CD14-positive monocyte (primary cell): ENCODE data around the gene PCARE. TPM values are rescaled to one million over a fixed set of nuclear protein-coding genes. Genes with fewer than 3 reads are reported as not detected.

Source experiments
- DNase-seq, 3 donors: peaks; one replicate each; pipeline ENCODE4 v3.0.0-alpha.2; 2011 to 2022
- H2AFZ ChIP-seq: 2 replicates; pipeline ENCODE4 v1.6.0; 2012; ENCODE audit warnings: mild to moderate bottlenecking, low read depth, low read length, inconsistent platforms; ENCODE audit not compliant: insufficient read depth, poor library complexity, severe bottlenecking
- H3K27ac ChIP-seq, 2 donors: 1 replicate in 1 of 2; 2 replicates in 1 of 2; pipeline ENCODE4 v1.5.1; 2012 to 2013; ENCODE audit warnings: low read length in 2 of 2, control low read depth in 1 of 2, inconsistent platforms in 1 of 2, low read depth in 1 of 2, mild to moderate bottlenecking in 1 of 2
- H3K27me3 ChIP-seq, 2 donors: one replicate each; pipeline versions ENCODE4 v1.6.0 to v1.6.1; 2011 to 2013; ENCODE audit warnings: low read length in 2 of 2; ENCODE audit not compliant: control insufficient read depth in 2 of 2, insufficient read depth in 2 of 2
- H3K36me3 ChIP-seq, 2 donors: replicated peaks in 1 of 2; 1 replicate in 1 of 2; 2 replicates in 1 of 2; pipeline versions ENCODE4 v1.5.1 to v1.6.1; 2012 to 2013; ENCODE audit warnings: low read length in 2 of 2, control low read depth in 1 of 2, inconsistent platforms in 1 of 2, mild to moderate bottlenecking in 1 of 2; ENCODE audit not compliant: insufficient read depth in 2 of 2, control insufficient read depth in 1 of 2
- H3K4me1 ChIP-seq, 2 donors: 1 replicate in 1 of 2; 2 replicates in 1 of 2; pipeline versions ENCODE4 v1.5.1 to v1.6.1; 2012 to 2013; ENCODE audit warnings: low read length in 2 of 2, control low read depth in 1 of 2, inconsistent platforms in 1 of 2, mild to moderate bottlenecking in 1 of 2, moderate library complexity in 1 of 2; ENCODE audit not compliant: insufficient read depth in 2 of 2, control insufficient read depth in 1 of 2
- H3K4me2 ChIP-seq: replicated peaks from 2 replicates; pipeline ENCODE3; 2012; ENCODE audit warnings: low read length, moderate library complexity, mild to moderate bottlenecking; ENCODE audit not compliant: poor library complexity, severe bottlenecking; ENCODE audit errors: extremely low read depth
- H3K4me3 ChIP-seq, 3 experiments: fragments of 200-600 bp in 1 of 3; sonication (generic) in 1 of 3; replicated peaks in 1 of 3; 1 replicate in 2 of 3; 2 replicates in 1 of 3; pipeline ENCODE4 v1.5.1; 2011 to 2013; ENCODE audit warnings: low read length in 3 of 3, mild to moderate bottlenecking in 3 of 3, control low read depth in 2 of 3, low read depth in 2 of 3, inconsistent platforms in 1 of 3, moderate library complexity in 1 of 3
- H3K79me2 ChIP-seq: 2 replicates; pipeline ENCODE4 v1.6.0; 2012; ENCODE audit warnings: mild to moderate bottlenecking, control low read depth, inconsistent platforms, low read length, moderate library complexity; ENCODE audit not compliant: insufficient read depth
- H3K9ac ChIP-seq: 2 replicates; pipeline ENCODE4 v1.6.0; 2017; ENCODE audit warnings: low read length, mild to moderate bottlenecking; ENCODE audit not compliant: insufficient read depth, poor library complexity, severe bottlenecking
- H3K9me3 ChIP-seq, 2 donors: replicated peaks in 1 of 2; 1 replicate in 1 of 2; 2 replicates in 1 of 2; pipeline versions ENCODE4 v1.5.1 to v1.6.1; 2012 to 2013; ENCODE audit warnings: low read length in 2 of 2, control low read depth in 1 of 2; ENCODE audit not compliant: control insufficient read depth in 1 of 2, insufficient read depth in 1 of 2
- H4K20me1 ChIP-seq: 2 replicates; pipeline ENCODE4 v1.6.0; 2012; ENCODE audit warnings: mild to moderate bottlenecking, low read length, control low read depth, moderate library complexity; ENCODE audit not compliant: insufficient read depth
- H3K27ac Mint-ChIP-seq, 7 donors: one replicate each; pipeline ENCODE4 v1.8.0; 2020; ENCODE audit warnings: mild to moderate bottlenecking in 7 of 7, mixed read lengths in 7 of 7, moderate library complexity in 6 of 7, inconsistent platforms in 2 of 7
- H3K27me3 Mint-ChIP-seq, 3 donors: one replicate each; pipeline ENCODE4 v1.8.0; 2021 to 2022; ENCODE audit warnings: low read depth in 3 of 3, mild to moderate bottlenecking in 3 of 3, mixed read lengths in 3 of 3, moderate library complexity in 3 of 3, inconsistent platforms in 1 of 3
- H3K36me3 Mint-ChIP-seq, 2 donors: one replicate each; pipeline ENCODE4 v1.8.0; 2020; ENCODE audit warnings: mixed read lengths in 2 of 2, inconsistent platforms in 1 of 2, mild to moderate bottlenecking in 1 of 2
- H3K4me1 Mint-ChIP-seq: one replicate; pipeline ENCODE4 v1.8.0; 2020; ENCODE audit warnings: mild to moderate bottlenecking, mixed read lengths
- H3K4me3 Mint-ChIP-seq, 2 donors: one replicate each; pipeline ENCODE4 v1.8.0; 2020; ENCODE audit warnings: mild to moderate bottlenecking in 2 of 2, mixed read lengths in 2 of 2, moderate library complexity in 1 of 2
- H3K9me3 Mint-ChIP-seq, 7 donors: one replicate each; pipeline ENCODE4 v1.8.0; 2020 to 2022; ENCODE audit warnings: mixed read lengths in 7 of 7, mild to moderate bottlenecking in 6 of 7, moderate library complexity in 6 of 7, inconsistent platforms in 2 of 7
- WGBS: methylation state at CpG from one replicate; pipeline ENCODE4 v1.1.5; 2013; ENCODE audit warnings: missing lambda C conversion rate; ENCODE audit not compliant: insufficient coverage; 5-methylcytosine and 5-hydroxymethylcytosine counted together
- intact Hi-C, 2 donors: fragments of 100-400 bp; cut with micrococcal nuclease; formaldehyde crosslinking; loops; one replicate each; pipeline versions ENCODE4 v1.15.0 to v1.15.1; 2023
- polyA plus RNA-seq, 3 donors: library from polyadenylated mRNA; depleted of rRNA in 1 of 3; unstranded in 2 of 3; stranded (reverse) in 1 of 3; fragments of 300-500 nt in 2 of 3; fragments of >200 nt in 1 of 3; fragmentation: Illumina TruSeq in 2 of 3; gene quantifications; 1 replicate in 2 of 3; 2 replicates in 1 of 3; pipeline ENCODE4 v1.2.3, GENCODE V29; 2012 to 2021
- TF ChIP-seq, protein P1 (sequence below): fragments of 200-600 bp; IDR thresholded peaks from one replicate; pipeline ENCODE4 v1.8.0; 2022; ENCODE audit warnings: antibody characterized with exemption, mild to moderate bottlenecking

Gene PCARE
- polyA plus RNA-seq, 3 donors = not detected

- Histone ChIP-seq H3K4me1 (no peaks in the 10 kb centered on the region), H3K36me3 (no peaks in the 10 kb centered on the region), H3K79me2 (no peaks in the 10 kb centered on the region), H3K27me3 (no peaks in the 10 kb centered on the region), H3K4me2 (no peak overlapping the region), H3K9me3 (no peaks in the 10 kb centered on the region), H4K20me1 (no peaks in the 10 kb centered on the region), H3K4me3 (no peak overlapping the region), H3K9ac (peak overlapping the region; percentile 8), H3K27ac (no peak overlapping the region), H2AFZ (no peak overlapping the region)
- Mint-ChIP-seq H3K27me3 (peaks cover 1 to 4% (median 2%) of the 10 kb centered on the region in 3 donors), H3K36me3 (no peaks in the 10 kb centered on the region), H3K4me1 (peaks cover 3% of the 10 kb centered on the region), H3K4me3 (no peak overlapping the region), H3K9me3 (peaks cover 0 to 5% (median 1%) of the 10 kb centered on the region in 7 donors), H3K27ac (no peak overlapping the region)
- DNase-seq = no peak
- intact Hi-C loops = no loop called here
- TF ChIP-seq, protein P1, sequence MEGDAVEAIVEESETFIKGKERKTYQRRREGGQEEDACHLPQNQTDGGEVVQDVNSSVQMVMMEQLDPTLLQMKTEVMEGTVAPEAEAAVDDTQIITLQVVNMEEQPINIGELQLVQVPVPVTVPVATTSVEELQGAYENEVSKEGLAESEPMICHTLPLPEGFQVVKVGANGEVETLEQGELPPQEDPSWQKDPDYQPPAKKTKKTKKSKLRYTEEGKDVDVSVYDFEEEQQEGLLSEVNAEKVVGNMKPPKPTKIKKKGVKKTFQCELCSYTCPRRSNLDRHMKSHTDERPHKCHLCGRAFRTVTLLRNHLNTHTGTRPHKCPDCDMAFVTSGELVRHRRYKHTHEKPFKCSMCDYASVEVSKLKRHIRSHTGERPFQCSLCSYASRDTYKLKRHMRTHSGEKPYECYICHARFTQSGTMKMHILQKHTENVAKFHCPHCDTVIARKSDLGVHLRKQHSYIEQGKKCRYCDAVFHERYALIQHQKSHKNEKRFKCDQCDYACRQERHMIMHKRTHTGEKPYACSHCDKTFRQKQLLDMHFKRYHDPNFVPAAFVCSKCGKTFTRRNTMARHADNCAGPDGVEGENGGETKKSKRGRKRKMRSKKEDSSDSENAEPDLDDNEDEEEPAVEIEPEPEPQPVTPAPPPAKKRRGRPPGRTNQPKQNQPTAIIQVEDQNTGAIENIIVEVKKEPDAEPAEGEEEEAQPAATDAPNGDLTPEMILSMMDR = no peak
- WGBS = 93% methylated on average over 9 of the region's 12 CpGs
Observed at GRCh38 chr2:29072971-29073725, 1.2 kb downstream of the PCARE start.

DNA sequence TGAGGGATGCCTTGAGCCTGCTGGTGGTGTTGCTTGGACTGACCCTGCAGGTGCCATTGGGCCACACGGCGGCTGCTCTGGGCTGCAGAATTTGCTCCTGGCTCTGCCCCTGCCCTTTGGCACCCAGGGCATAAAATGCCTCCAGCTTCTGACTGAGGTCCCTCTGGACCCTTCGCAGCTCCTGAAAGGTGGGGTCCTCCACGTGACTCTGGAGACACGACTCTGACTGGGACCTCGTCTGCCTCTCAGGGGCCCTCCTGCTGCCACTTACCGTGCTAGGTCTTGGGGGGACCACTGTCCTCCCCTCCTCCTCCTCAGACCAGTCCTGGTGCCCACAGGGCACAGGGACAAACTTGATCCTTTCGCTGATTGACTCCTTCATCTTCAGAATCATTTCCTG, 2.1 kb downstream of the PCARE start:
- peaks cover 5% of the 10 kb centered on the region for H3K4me1 Mint-ChIP-seq
- Histone ChIP-seq H3K27me3 (no peaks in the 10 kb centered on the region), H3K27ac (no peak overlapping the region), H2AFZ (no peak overlapping the region), H3K9ac (no peak overlapping the region), H3K36me3 (no peaks in the 10 kb centered on the region), H3K4me1 (peaks cover 3 to 5% of the 10 kb centered on the region in 2 donors), H3K79me2 (no peaks in the 10 kb centered on the region), H3K4me3 (no peak overlapping the region), H4K20me1 (no peaks in the 10 kb centered on the region), H3K4me2 (no peak overlapping the region), H3K9me3 (no peaks in the 10 kb centered on the region)
- peak overlapping the region in 1 of 7 donors; percentile 5 for H3K27ac Mint-ChIP-seq
- DNase-seq = no peak
- H3K27me3 Mint-ChIP-seq = peaks cover 1 to 4% (median 2%) of the 10 kb centered on the region in 3 donors
- intact Hi-C loops = no loop called here
- H3K36me3 Mint-ChIP-seq = no peaks in the 10 kb centered on the region
- TF ChIP-seq, protein P1 = no peak
- H3K4me3 Mint-ChIP-seq = no peak overlapping the region
- WGBS = 94% methylated on average over 6 of the region's 8 CpGs
- H3K9me3 Mint-ChIP-seq = no peaks in the 10 kb centered on the region
